Measurements from ENCODE around the gene SEMA7A.

DNA sequence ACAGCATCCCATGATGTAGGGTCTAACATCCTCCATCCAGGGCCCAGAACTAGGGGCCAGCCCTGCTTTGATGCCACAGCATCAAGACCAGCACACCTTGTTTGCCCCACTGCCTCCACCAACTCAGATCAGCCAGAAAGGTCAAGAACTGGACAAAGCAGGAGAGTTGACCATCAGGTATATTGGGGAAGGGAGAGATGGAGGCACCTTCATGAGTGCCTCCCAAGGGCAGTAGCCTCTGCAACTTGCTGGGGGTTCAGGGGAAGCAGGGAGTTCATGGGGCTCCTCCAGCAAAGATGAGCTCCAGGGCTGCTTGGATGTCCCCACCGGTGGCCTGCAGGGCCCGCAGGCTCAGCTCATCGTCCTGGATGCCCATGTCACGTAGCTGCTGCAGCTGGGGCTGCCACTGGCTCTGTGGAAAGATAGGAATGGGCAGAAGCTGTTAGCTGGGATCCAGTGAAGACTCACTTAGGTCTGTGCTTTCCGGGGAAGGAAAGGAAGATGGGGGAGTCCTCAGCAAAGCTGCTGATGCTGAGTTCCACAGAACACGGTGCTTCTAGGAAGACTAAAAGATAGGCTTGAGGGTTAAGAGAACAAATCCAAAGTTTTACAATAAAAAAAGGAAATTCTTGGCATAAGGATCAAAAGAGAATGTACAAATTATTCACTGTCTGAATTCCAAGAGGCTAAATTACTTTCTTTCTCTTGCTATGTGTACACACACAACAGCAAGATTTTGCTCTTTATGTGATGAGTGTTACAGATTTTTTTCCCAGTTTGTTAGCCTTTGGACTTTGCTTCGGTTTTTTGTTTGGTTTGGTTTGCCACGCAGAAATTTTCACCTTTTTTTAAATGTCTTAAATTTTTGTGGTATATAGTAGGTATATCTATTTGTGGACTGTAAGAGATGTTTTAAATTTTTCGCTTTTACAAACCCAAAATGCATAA, 12.3 kb upstream of the SEMA7A start:
- TF ChIP-seq TAF1 (IDR thresholded peaks at IDR 0.05; ENCODE audit: borderline replicate concordance, low read depth, low read length): no peak
- no peak for TF ChIP-seq POLR2AphosphoS5 (IDR thresholded peaks at IDR 0.05; ENCODE audit: low read depth, low read length)

Data from GM12892 (cell line).